Endothelial cell of umbilical vein (primary cell): ENCODE results near the gene ESRRA. TPM values are rescaled to one million over a fixed set of nuclear protein-coding genes. Genes with fewer than 3 reads are reported as not detected.

Experiments
- BruUV-seq: library from RNA; stranded (reverse); fragments of 400-500 nt; replicated peaks from 2 replicates; lab custom pipeline; 2021; lab: Mats Ljungman, UMichigan
- CTCF ChIA-PET: fragments of 300-600, 350-600 bp; sonication (Branson Sonifier 250); formaldehyde crosslinking; loops from one replicate; lab custom pipeline; 2021; ENCODE audit warnings: antibody characterized with exemption, inconsistent platforms; lab: Charles Lee
- POLR2A ChIA-PET: fragments of 300-600, 350-600 bp; sonication (Branson Sonifier 250); formaldehyde crosslinking; loops from one replicate; lab custom pipeline; 2021; ENCODE audit warnings: antibody characterized with exemption, inconsistent platforms; lab: Charles Lee
- DNase-seq: peaks from one replicate; pipeline ENCODE4 v3.0.0-alpha.2; 2011; ENCODE audit warnings: low read depth, low spot score
- FAIRE-seq: peaks from 2 replicates; lab custom pipeline; 2011; peaks lifted over from hg19 to GRCh38; lab: Jason Lieb, UNC
- H2AFZ ChIP-seq: 2 replicates; pipeline ENCODE4 v1.6.0; 2012; ENCODE audit warnings: low read depth, low read length, control low read depth, inconsistent platforms
- H3K27ac ChIP-seq: 2 replicates; pipeline ENCODE4 v1.5.1; 2011; ENCODE audit warnings: low read depth, mild to moderate bottlenecking, control low read depth, low read length, moderate library complexity; ENCODE audit not compliant: insufficient read depth
- H3K27me3 ChIP-seq, 2 experiments: 2 replicates each; pipeline versions ENCODE4 v1.6.0 to v1.6.1; 2011; ENCODE audit warnings: low read length in 2 of 2, mixed read lengths in 1 of 2; ENCODE audit not compliant: control insufficient read depth in 2 of 2, insufficient read depth in 2 of 2
- H3K36me3 ChIP-seq, 2 experiments: 2 replicates in 1 of 2; 3 replicates in 1 of 2; pipeline ENCODE4 v1.5.1; 2011; ENCODE audit warnings: low read length in 2 of 2, mild to moderate bottlenecking in 1 of 2, moderate library complexity in 1 of 2; ENCODE audit not compliant: control insufficient read depth in 2 of 2, insufficient read depth in 2 of 2; ENCODE audit errors: extremely low read depth in 1 of 2
- H3K4me1 ChIP-seq: 3 replicates; pipeline ENCODE4 v1.5.1; 2011; ENCODE audit warnings: mild to moderate bottlenecking, low read length; ENCODE audit not compliant: control insufficient read depth, insufficient read depth; ENCODE audit errors: extremely low read depth
- H3K4me2 ChIP-seq: 2 replicates; pipeline ENCODE4 v1.6.1; 2011; ENCODE audit warnings: low read length, control low read depth, mixed read lengths; ENCODE audit not compliant: insufficient read depth
- H3K4me3 ChIP-seq, 3 experiments: fragments of 200-600 bp in 1 of 3; sonication (generic), shearing (Covaris generic) in 1 of 3; replicated peaks in 1 of 3; 2 replicates each; pipeline ENCODE4 v1.5.1; 2011 to 2016; ENCODE audit warnings: control low read depth in 3 of 3, low read length in 3 of 3, mild to moderate bottlenecking in 2 of 3, inconsistent platforms in 1 of 3, low read depth in 1 of 3, moderate library complexity in 1 of 3; ENCODE audit not compliant: insufficient read depth in 1 of 3
- H3K79me2 ChIP-seq: 2 replicates; pipeline ENCODE4 v1.6.0; 2012; ENCODE audit warnings: low read length, inconsistent platforms; ENCODE audit not compliant: control insufficient read depth, insufficient read depth
- H3K9ac ChIP-seq: replicated peaks from 2 replicates; pipeline ENCODE3; 2011; ENCODE audit warnings: low read length, control low read depth; ENCODE audit not compliant: insufficient read depth; ENCODE audit errors: extremely low read depth
- H3K9me1 ChIP-seq: replicated peaks from 3 replicates; pipeline ENCODE4 v1.6.0; 2011; ENCODE audit warnings: mild to moderate bottlenecking, low read length; ENCODE audit not compliant: control insufficient read depth, insufficient read depth; ENCODE audit errors: extremely low read depth
- H3K9me3 ChIP-seq: replicated peaks from 2 replicates; pipeline ENCODE4 v1.5.1; 2012; ENCODE audit warnings: low read length, inconsistent platforms; ENCODE audit not compliant: control insufficient read depth, insufficient read depth
- H4K20me1 ChIP-seq: replicated peaks from 2 replicates; pipeline ENCODE3; 2011; ENCODE audit warnings: mild to moderate bottlenecking, low read length; ENCODE audit not compliant: control insufficient read depth, insufficient read depth; ENCODE audit errors: extremely low read depth
- CTCF ChIP-seq, 2 donors: IDR thresholded peaks; 1 replicate in 1 of 2; 2 replicates in 1 of 2; pipeline ENCODE4 v1.5.1; 2011; ENCODE audit warnings: low read length in 2 of 2, mild to moderate bottlenecking in 2 of 2, moderate library complexity in 2 of 2, control low read depth in 1 of 2, inconsistent platforms in 1 of 2, low read depth in 1 of 2; ENCODE audit not compliant: insufficient read depth in 1 of 2; ENCODE audit errors: extremely low read depth in 1 of 2
- EZH2 ChIP-seq: IDR thresholded peaks from 2 replicates; pipeline ENCODE4 v1.6.1; 2012; ENCODE audit warnings: borderline replicate concordance, low read depth, mild to moderate bottlenecking, moderate library complexity, low read length, inconsistent platforms; ENCODE audit not compliant: severe bottlenecking
- FOS ChIP-seq: IDR thresholded peaks from 2 replicates; pipeline ENCODE4 v1.6.1; 2011; ENCODE audit warnings: mild to moderate bottlenecking, low read length, moderate library complexity, borderline replicate concordance; ENCODE audit not compliant: insufficient read depth
- JUN ChIP-seq: IDR thresholded peaks from 2 replicates; pipeline ENCODE4 v1.6.1; 2011; ENCODE audit warnings: borderline replicate concordance, low read depth; ENCODE audit not compliant: insufficient read length, insufficient read depth
- MAX ChIP-seq: IDR thresholded peaks from 2 replicates; pipeline ENCODE4 v1.6.1; 2011; ENCODE audit not compliant: insufficient read depth, insufficient read length
- MYC ChIP-seq: IDR thresholded peaks from one replicate; pipeline ENCODE4 v1.6.1; 2011; ENCODE audit warnings: mild to moderate bottlenecking, low read depth, low read length
- POLR2A ChIP-seq: IDR thresholded peaks from 2 replicates; pipeline ENCODE4 v1.6.1; 2012; ENCODE audit warnings: low read depth, mild to moderate bottlenecking, control low read depth, low read length
- POLR2AphosphoS5 ChIP-seq: IDR thresholded peaks from 2 replicates; pipeline ENCODE4 v1.6.1; 2012; ENCODE audit warnings: low read depth, mild to moderate bottlenecking, control low read depth, low read length, moderate library complexity; ENCODE audit not compliant: insufficient read depth
- dilution Hi-C: fragments of 300-500 bp; cut with MboI; formaldehyde crosslinking; loops from one replicate; pipeline ENCODE4 v1.15.0; 2019; ENCODE audit warnings: low sequenced_read_pairs; ENCODE audit not compliant: extremely low pct_ligation_motif_present
- intact Hi-C: fragments of 100-400 bp; cut with micrococcal nuclease; formaldehyde crosslinking; loops from one replicate; pipeline ENCODE4 v1.10.0; 2022
- polyA plus RNA-seq, 4 experiments: library from polyadenylated mRNA; depleted of rRNA in 3 of 4; stranded (reverse) in 3 of 4; unstranded in 1 of 4; fragments of >200 nt; gene quantifications; 2 replicates each; pipeline versions ENCODE4 v1.2.1 to v1.2.3, GENCODE V29; 2011 to 2012; ENCODE audit warnings: missing spikeins in 1 of 4
- total RNA-seq: library from RNA; stranded (reverse); gene quantifications from 2 replicates; pipeline ENCODE4 v1.2.3, GENCODE V29; 2021

ESRRA gene
- total and polyA plus RNA-seq, 2 donors (not counting 3 experiments of a cell fraction or from before 2014, with no cell fraction given), result 17.2 to 37.4 TPM

- no TSS peak for BruUV-seq
- H3K4me2 ChIP-seq, result no peak overlapping the region
- no peaks in the 10 kb centered on the region for H3K9me1 ChIP-seq
- no peak overlapping the region for H2AFZ ChIP-seq
- H3K9ac ChIP-seq, result no peak overlapping the region
- H3K9me3 ChIP-seq, result no peaks in the 10 kb centered on the region
- H3K36me3 ChIP-seq, result peaks cover 3 to 18% of the 10 kb centered on the region in 2 experiments
- FAIRE-seq, result peak; percentile 59
- no peak overlapping the region for H3K27ac ChIP-seq
- TF ChIP-seq CTCF (IDR thresholded peaks at IDR 0.05; ENCODE audit: extremely low read depth in 1 of 2, insufficient read depth in 1 of 2, low read depth in 1 of 2, low read length in 2 of 2), result no peak
- peak; percentile 51 for TF ChIP-seq POLR2AphosphoS5
- peak; percentile 43 for TF ChIP-seq FOS
- H3K4me3 ChIP-seq, result no peak overlapping the region
- H3K27me3 ChIP-seq, result no peaks in the 10 kb centered on the region
- POLR2A ChIA-PET, result no interaction called here
- no peaks in the 10 kb centered on the region for H4K20me1 ChIP-seq
- intact Hi-C loops (no loop called here), dilution Hi-C loops (no loop called here)
- H3K79me2 ChIP-seq, result no peaks in the 10 kb centered on the region
- CTCF ChIA-PET, result interaction anchor here (2.0 to 4.8 kb wide), 2 partner anchors 18 to 36 kb away, joined by 4 to 57 read pairs; partner anchors contain the start of genes BAD and CATSPERZ
- DNase-seq, result no peak
- peaks cover 49% of the 10 kb centered on the region for H3K4me1 ChIP-seq
These were observed 39.0 kb upstream of the ESRRA start for GRCh38 chr11:64266339-64266738.

- POLR2A ChIA-PET, result interaction anchor here (0.7 to 2.6 kb wide), 3 partner anchors 22 to 62 kb away, joined by 3 to 10 read pairs (median 5); partner anchors contain the start of genes FERMT3 and PPP1R14B
- dilution Hi-C loops, result no loop called here
- Histone ChIP-seq H3K79me2 (no peaks in the 10 kb centered on the region), H3K4me2 (peak overlapping the region; percentile 43), H4K20me1 (no peaks in the 10 kb centered on the region), H3K9me1 (no peaks in the 10 kb centered on the region), H3K27ac (peak overlapping the region; percentile 76), H3K4me1 (peaks cover 53% of the 10 kb centered on the region), H3K4me3 (no peak overlapping the region), H3K36me3 (peaks cover 2 to 14% of the 10 kb centered on the region in 2 experiments), H3K27me3 (no peaks in the 10 kb centered on the region), H3K9ac (no peak overlapping the region), H2AFZ (no peak overlapping the region), H3K9me3 (no peaks in the 10 kb centered on the region)
- peak; percentile 24 for FAIRE-seq
- intact Hi-C loops, result no loop called here
- no peak for TF ChIP-seq JUN
- TF ChIP-seq MAX, result no peak
- no peak for TF ChIP-seq POLR2A
- no peak for TF ChIP-seq POLR2AphosphoS5
- no peak for TF ChIP-seq FOS
- no peak for TF ChIP-seq MYC
- no peak for TF ChIP-seq EZH2
- BruUV-seq, result no TSS peak
- no peak for DNase-seq
- CTCF ChIA-PET, result interaction anchor here (0.7 to 5.6 kb wide), 9 partner anchors 9 to 88 kb away, joined by 3 to 60 read pairs (median 6); partner anchors contain the start of genes CATSPERZ, PLCB3 and PPP1R14B
These were observed 37.9 kb upstream of the ESRRA start for GRCh38 chr11:64267207-64267945.
